HG03064 (cell line): ENCODE results near the gene PPP1R18.
"Not testable (repeated sequence)": the region's sequence is repeated elsewhere in the genome, so short reads cannot be mapped to it uniquely, and the experiment has no call there.

Experiments used
- ATAC-seq: cut with Tn5 transposase; IDR thresholded peaks from one replicate; pipeline ENCODE4 v1.9.1; 2021; ENCODE audit warnings: low read depth; ENCODE audit not compliant: unreplicated experiment

Gene PPP1R18, protein sequence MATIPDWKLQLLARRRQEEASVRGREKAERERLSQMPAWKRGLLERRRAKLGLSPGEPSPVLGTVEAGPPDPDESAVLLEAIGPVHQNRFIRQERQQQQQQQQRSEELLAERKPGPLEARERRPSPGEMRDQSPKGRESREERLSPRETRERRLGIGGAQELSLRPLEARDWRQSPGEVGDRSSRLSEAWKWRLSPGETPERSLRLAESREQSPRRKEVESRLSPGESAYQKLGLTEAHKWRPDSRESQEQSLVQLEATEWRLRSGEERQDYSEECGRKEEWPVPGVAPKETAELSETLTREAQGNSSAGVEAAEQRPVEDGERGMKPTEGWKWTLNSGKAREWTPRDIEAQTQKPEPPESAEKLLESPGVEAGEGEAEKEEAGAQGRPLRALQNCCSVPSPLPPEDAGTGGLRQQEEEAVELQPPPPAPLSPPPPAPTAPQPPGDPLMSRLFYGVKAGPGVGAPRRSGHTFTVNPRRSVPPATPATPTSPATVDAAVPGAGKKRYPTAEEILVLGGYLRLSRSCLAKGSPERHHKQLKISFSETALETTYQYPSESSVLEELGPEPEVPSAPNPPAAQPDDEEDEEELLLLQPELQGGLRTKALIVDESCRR

DNA sequence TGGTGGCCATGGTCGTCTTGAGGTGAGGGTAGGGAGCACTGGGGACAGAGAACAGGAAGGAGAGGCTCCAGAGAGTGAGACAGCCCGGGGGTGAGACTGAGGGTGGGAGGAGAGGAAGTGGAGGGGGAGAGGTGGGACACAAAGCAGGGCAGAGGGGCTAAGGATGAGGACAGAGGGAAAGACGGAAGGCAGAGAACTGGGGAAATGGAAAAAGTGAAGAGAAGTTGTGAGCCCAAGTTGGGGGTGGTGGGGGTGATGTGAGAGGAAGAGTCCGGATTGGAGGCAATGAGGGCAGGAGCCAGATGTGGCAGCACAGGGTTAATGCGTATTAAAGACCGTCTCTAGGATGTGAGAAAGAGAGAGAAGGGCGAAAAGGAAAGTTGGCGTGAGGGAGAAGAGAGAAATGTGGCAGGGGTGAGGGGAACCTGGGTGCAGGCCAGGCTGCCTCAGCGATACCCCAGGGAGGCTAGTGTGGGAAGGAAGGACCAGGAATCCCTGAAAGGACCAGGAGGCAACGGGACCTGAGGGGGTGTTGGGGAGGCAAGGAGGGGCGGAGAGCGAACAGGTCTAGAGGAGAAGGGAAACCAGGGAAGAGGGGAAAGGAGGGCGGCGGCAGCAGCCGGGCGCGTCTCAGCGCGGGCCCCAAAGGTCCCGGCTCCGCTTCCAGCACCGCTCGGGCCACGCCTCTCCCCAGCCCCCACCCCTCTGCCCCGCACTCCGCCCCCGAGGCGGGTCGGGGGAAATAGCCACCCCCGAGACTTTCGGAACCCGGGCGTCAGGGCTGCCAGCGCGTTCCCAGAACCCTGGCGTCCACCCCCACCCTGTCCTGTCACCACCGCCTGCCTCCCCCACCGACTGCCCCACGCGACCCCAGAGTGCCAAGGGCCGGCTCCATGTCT, at the start of gene PPP1R18:
Gene PPP1R18 (minus strand): TSS at position 637 of the 899 bp plus-strand sequence. CDS start 627 bp downstream, at position 10.
- no peak for ATAC-seq

DNA sequence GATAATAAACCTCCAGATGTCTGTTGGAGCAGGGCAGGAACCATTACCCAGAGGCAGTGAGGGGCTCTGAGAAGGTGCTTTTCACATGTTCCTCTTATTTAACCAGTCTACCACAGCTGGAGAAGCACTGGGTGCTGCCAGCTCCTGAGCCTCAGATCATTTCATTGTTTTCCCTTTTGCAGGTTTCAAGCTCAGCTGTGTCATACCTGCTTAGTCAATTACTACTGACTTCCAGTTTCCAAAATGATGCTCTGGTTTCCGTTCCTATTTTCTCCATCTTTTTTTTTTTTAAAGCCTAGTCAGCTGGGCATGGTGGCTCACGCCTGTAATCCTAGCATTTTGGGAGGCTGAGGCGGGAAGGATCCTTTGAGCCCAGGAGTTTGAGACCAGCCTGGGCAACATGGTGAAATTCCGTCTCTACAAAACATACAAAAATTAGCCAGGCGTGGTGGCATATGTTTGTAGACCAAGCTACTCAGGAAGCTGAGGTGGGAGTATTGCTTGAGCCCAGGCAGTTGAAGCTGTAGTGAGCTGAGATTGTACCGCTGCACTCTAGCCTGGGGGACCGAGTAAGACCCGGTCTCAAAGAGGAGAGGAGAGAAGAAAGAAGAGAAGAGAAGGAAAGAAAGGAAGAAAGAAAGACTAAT, 49.3 kb upstream of the PPP1R18 start:
- ATAC-seq, result no peak

DNA sequence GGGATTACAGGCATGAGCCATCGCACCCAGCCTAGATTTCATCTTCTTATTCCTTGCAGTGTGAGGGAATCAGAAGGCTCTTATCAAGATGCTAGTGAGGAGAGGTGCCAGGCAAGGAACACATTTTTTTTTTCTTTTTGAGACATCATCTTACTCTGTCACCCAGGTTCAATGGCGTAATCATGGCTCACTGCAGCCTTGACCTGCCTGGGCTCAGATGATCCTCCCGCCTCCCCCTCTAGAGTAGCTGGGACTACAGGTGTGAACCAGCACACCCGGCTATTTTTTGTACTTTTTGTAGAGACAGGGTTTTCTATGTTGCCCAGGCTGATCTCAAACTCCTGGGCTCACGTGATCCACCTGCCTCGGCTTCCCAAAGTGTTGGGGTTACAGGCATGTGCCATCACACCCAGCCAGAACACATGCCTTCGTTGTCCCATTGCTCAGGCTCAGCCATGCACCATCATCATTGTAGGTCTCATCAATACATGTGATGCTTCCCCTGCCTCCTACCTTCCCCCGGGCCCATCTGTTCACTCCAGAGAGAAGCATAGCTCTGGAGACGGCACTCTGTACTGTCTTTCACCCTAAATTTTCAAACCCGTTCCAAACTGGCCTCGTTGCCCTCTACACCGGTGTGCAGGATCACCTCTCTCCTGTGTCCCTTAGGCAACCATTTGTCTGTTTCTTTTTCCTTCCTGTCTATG, 45.9 kb upstream of the PPP1R18 start:
- ATAC-seq, result no peak

DNA sequence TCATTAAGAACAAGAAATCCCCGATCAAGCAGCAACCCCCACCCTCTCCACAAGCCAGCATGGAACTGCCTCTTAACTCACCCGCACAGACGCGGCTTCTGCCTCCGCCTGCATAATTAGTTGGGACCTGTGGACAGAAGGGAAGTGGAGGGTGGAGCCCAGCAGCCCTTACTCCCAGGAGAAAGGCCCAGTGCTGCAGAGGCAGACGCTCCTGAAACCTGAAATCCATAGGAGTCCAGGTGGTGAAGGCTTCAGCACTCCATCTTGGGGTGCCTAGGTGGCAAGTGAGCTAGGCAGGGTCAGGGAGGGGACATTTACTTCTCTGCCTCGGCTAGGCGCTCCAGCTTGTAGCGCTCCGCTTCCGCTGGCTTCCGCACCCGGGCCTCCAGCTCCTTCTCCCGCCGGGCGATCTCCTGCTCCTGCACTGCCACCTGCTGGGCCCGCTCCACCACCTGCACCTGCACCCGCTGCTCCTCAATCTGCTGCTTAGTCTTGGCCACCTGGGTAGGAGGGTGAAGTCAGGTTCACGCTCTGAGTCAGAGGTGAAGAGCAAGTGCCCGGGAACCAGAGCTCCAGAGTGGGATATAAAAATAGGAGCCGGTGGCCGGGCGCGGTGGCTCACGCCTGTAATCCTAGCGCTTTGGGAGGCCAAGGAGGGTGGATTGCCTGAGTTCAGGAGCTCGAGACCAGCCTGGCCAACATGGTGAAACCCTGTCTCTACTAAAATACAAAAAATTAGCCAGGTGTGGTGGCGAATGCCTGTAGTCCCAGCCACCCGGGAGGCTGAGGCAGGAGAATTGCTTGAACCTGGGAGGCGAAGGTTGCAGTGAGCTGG, 44.4 kb upstream of the PPP1R18 start:
- no peak for ATAC-seq

DNA sequence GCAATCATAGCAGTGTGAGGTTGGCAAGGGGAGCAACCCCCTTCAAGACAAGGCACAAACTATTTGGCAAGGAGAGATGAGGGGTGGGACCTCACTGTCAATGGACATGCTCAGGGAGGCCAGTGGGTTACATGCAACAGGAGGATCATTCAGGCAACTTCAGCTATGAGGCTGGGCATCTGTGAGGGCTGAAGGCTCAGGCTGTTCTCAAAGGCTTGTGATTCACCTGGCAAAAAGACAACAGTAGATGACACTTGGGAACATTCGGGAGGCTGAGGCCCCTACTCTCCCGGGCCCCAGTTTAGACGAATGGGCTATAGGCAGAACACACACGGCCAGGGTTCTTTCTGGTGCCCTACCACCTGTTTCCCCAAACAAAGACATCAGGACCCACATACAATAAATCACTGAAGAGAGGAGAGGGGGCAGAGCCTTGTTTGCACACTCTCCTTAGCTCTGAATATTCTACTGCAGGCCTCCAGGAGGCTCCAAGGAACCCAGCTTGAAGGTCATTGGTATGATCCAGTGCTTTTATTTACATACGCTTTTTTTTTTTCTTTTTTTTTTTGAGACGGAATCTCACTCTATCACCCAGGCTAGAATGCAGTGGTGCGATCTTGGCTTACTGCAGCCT, 41.6 kb upstream of the PPP1R18 start:
- no peak for ATAC-seq

DNA sequence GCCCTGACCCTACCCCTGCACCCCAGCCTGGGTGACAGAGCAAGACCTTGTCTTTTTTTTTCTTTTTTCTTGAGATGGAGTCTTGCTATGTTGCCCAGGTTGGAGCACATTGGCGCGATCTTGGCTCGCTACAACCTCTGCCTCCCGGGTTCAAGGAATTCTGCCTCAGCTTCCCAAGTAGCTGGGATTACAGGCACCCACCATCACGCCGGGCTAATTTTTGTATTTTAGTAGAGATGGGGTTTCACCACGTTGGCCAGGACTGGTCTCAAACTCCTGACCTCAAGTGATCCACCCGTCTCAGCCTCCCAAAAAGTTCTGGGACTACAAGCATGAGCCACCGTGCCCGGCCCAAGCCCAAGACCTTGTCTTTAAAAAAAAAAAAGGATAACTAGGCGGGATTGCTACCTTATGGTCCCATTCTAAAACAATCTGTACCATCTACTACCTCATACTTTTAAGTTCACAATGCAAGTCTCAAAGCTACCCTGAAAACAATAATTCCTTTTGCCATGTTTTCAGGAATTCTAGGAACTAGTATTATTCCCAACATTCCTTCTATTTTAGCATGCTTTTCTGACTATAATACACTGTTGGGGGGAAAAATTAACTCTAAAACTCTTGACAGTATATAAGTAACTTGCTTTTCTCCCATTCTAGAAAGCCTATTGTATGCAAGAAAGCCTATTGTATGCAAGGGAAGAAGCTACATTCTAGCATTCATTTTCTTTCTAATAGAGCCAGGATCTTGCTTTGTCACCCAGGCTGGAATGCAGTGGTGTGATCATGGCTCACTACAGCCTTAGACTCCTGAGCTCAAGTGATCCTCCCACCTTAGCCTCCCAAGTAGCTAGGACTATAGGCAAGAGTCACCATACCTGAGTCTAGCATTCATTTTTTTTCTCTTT, 40.3 kb upstream of the PPP1R18 start:
- no peak for ATAC-seq

DNA sequence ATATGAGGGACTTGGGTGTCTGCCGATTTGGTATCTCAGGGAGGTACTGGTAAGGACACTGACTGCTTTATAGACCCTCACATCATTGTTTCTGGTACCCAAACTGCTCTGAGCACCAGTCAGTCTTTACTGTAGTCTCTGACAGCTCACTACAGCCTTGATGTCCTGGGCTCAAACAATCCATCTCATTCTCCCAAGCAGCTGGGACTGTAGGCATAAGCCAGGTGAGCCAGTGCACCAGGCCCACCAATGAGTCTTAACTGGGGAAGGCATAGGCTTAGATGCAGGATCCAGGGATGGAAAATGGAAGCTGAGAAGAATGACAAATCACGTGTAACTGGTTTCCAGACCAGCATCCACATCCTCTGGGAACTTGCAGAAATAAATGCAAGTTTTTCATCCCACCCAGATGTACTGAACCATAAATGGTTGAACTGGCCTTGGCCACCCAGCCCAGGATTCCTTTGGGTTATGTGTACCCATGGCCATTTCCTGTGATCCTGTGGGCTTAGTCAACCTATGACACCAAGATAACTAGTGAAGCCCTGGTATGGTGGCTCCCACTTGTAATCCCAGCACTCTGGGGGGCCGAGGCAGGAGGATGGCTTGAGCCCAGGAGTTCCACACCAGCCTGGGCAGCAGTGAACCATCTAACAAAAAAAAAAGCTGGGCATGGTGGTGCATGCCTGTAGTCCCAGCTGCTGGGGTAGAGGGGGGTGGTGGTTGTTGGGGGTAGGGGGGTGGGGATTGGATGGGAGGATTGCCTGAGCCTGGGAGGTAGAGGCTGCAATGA, 39.5 kb upstream of the PPP1R18 start:
- no peak for ATAC-seq

DNA sequence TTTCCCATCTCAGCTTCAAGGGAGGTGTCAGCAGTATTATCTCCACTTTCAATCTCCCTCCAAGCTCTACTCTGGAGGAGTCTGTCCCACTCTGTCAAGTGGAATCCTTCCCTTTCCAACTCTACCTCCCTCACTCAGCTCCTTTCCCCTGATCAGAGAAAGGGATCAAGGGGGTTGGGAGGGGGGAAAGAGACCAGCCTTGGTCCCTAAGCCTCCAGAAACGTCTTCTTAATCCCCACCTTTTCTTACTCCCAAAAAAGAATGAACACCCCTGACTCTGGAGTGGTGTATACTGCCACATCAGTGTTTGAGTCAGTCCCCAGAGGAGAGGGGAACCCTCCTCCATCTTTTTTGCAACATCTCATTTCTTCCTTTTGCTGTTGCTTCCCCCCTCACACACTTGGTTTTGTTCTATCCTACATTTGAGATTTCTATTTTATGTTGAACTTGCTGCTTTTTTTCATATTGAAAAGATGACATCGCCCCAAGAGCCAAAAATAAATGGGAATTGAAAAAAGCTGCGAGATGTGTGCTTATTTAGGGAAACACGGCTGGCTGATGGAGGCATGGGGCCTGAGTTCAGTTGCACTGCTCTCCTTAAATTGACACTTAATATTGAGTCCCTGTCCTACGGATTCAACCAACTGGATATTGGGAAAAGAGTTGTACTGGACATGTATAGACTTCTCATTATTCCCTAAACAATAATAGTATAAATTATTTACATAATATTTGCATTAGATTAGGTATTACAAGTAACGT, 38.6 kb upstream of the PPP1R18 start:
- no peak for ATAC-seq

DNA sequence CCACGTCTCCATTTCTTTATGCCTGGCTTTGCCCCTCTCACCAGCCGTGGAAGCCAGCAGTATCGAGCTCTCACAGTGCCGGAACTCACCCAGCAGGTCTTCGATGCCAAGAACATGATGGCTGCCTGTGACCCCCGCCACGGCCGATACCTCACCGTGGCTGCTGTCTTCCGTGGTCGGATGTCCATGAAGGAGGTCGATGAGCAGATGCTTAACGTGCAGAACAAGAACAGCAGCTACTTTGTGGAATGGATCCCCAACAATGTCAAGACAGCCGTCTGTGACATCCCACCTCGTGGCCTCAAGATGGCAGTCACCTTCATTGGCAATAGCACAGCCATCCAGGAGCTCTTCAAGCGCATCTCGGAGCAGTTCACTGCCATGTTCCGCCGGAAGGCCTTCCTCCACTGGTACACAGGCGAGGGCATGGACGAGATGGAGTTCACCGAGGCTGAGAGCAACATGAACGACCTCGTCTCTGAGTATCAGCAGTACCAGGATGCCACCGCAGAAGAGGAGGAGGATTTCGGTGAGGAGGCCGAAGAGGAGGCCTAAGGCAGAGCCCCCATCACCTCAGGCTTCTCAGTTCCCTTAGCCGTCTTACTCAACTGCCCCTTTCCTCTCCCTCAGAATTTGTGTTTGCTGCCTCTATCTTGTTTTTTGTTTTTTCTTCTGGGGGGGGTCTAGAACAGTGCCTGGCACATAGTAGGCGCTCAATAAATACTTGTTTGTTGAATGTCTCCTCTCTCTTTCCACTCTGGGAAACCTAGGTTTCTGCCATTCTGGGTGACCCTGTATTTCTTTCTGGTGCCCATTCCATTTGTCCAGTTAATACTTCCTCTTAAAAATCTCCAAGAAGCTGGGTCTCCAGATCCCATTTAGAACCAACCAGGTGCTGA, 37.6 kb upstream of the PPP1R18 start:
- not testable (repeated sequence) for ATAC-seq

DNA sequence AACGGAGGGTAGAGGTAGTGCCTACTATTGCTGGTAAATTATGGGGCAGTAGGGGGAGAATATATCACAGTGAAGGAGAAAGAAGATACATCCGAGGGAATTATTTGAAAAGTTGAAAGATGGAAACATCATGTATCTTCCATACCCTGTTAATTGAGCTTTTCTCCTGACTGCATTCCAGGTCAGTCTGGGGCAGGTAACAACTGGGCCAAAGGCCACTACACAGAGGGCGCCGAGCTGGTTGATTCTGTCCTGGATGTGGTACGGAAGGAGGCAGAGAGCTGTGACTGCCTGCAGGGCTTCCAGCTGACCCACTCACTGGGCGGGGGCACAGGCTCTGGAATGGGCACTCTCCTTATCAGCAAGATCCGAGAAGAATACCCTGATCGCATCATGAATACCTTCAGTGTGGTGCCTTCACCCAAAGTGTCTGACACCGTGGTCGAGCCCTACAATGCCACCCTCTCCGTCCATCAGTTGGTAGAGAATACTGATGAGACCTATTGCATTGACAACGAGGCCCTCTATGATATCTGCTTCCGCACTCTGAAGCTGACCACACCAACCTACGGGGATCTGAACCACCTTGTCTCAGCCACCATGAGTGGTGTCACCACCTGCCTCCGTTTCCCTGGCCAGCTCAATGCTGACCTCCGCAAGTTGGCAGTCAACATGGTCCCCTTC, 36.9 kb upstream of the PPP1R18 start:
- ATAC-seq, result not testable (repeated sequence)

DNA sequence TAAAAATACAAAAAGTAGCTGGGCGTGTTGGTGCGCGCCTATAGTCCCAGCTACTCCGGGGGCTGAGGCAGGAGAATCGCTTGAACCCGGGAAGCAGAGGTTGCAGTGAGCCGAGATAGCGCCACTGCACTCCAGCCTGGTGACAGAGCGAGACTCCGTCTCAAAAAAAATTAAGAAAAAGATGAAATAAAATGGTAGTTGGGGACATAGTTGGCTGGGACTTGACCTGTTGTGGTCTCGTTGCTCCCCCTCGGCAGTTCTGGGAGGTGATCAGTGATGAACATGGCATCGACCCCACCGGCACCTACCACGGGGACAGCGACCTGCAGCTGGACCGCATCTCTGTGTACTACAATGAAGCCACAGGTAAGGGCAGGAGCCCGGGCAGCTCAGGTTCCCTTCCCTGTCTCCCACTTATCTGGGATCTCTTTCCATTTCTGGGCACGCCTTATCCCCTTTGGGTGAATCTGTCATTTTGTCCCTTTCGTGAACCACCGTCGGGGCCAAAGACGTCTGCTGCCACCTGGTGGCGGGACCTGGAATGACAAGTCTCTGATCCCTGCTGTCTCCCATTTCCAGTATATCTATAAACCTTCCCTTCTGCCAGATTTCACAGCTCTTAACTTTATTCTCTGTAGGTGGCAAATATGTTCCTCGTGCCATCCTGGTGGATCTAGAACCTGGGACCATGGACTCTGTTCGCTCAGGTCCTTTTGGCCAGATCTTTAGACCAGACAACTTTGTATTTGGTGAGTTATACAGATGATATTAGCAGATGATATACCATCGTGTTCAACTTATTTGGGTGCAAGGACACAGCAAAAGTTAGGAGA, 36.1 kb upstream of the PPP1R18 start:
- ATAC-seq, result no peak

DNA sequence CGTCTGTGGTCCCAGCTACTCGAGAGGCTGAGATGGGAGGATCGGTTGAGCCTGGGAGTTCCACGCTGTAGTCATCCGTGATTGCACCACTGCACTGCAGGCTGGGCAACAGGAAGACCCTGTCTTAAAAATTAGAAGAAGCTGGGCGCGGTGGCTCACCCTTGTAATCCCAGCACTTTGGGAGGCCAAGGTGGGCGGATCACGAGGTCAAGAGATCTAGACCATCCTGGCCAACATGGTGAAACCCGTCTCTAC, 35.5 kb upstream of the PPP1R18 start:
- not testable (repeated sequence) for ATAC-seq

DNA sequence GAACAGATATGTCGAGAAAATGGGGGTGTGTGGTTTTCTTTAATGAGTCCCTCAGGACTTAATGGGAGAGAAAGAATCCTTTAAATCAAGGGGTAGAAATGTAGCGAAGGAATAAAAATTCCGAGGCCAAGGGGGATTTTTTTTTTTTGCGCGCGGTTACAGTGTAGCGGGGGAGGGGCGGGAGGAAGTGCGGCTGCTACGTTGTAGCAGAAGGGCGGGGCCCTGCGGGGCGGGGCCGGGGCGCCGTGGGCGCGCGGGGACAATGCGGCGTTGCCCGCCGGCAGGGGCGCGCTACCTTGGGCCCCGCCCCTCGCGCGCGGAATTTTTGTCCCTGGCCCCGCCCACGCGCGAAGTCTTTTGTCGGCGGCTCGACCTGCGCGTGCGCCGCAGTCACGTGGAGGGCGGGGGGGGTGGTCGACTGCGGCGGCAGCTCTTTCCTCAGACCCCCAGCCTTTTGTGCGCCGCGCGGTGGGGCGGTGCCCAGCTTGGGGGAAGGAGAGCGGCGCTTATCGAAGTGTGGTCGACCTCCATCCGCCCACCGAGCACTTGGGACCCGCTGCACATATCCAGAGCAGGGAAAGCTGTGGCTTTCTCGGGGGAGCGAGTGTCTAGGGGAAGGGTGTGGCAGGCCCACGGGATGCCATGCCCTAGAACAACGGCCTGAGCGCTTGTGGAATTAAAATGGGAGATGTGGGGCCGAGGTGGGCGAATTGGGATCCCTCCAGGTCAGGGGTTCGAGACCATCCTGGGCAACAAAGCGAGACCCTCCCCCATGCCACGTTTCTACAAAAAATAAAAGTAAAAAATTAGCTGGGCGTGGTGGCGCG, 35.0 kb upstream of the PPP1R18 start:
- no peak for ATAC-seq
